Stimulated activated CD8-positive, alpha-beta memory T cell treated with anti-CD3 and anti-CD28 coated beads, Interleukin-4, amount 100 ng/mL, for 48 hours (primary cell): ENCODE results near the gene SALL1.

ENCODE experiments used
- DNase-seq: peaks from one replicate; pipeline ENCODE4 v3.0.0-alpha.2; 2020

SALL1 gene

GRCh38 chr16:51107742-51108141, 43.3 kb downstream of the SALL1 start:
- no peak for DNase-seq

- DNase-seq, result no peak
Observed at GRCh38 chr16:51106535-51106934, 44.5 kb downstream of the SALL1 start.

GRCh38 chr16:51103590-51103989, 47.5 kb downstream of the SALL1 start:
- no peak for DNase-seq

GRCh38 chr16:51097729-51098128, 53.3 kb downstream of the SALL1 start:
- no peak for DNase-seq

GRCh38 chr16:51095890-51096626, 55.0 kb downstream of the SALL1 start:
- DNase-seq, result no peak

- DNase-seq, result no peak
Observed at GRCh38 chr16:51095084-51095881, 55.8 kb downstream of the SALL1 start.

GRCh38 chr16:51093726-51094280, 57.3 kb downstream of the SALL1 start:
- no peak for DNase-seq
